Stimulated activated CD8-positive, alpha-beta memory T cell treated with anti-CD3 and anti-CD28 coated beads, Interleukin-4, amount 100 ng/mL, for 1 hour (primary cell): ENCODE data around the gene SIL1.
"Not testable (repeated sequence)": the region's sequence is repeated elsewhere in the genome, so short reads cannot be mapped to it uniquely, and the experiment has no call there.

ENCODE experiments used
- DNase-seq, 2 donors: peaks; one replicate each; pipeline ENCODE4 v3.0.0-alpha.2; 2020; ENCODE audit warnings: low read depth in 2 of 2, low spot score in 1 of 2

The SIL1 gene

DNA sequence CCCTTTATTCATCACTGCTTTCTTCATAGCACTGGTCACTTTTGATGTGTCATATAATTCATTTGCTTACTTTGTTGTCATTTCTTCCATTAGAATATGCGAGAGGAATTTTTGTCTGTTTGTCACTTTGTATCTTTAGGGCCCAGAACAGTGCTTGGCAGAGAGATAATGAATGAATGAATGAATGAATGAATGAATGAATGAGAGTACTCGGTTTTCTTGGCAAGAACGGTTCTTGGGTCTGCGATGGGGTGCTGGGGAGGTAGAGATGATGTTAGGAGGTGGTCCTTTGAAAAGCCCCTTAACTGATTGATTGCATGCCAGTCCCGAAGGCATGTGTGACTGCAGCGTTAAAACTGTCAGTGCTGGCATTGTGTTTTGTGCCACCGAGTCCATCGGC, 270.6 kb downstream of the SIL1 start:
- no peak for DNase-seq

DNA sequence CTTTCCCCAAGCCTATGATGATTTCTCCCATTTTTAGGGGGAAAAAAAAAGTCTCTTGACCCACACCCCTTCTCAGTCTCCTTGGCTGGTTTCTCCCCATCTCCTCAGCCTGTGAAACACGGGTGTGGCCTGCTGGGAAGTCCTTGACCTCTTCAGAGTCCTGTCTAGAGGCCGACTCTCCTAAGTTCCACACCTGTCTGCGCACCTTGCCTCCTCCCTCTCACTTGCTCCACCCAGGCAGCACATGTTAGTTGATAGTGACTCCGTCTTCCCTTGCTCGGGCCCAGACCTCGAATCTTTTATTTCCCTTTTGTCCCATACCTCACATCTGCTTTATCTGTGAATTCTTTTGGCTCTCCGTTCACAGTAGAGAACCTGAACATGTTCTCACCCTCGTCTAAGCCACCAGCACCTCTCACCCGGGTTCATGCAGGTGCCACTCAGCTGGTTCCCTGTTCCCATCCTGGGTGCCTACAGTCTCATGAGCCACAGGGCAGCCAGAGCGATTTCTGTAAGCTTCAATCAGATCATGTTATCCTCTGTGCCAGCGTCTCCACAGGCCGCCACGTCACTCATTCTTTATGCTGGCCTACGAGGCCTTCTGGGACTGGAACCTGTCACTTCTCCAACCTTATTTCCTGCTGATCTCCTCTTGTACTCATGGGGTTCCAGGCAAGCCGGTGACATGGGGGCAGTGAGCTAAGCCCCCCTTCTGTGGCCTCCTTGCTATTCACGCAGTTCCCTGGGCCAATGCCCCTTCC, 271.3 kb downstream of the SIL1 start:
- DNase-seq, result no peak

DNA sequence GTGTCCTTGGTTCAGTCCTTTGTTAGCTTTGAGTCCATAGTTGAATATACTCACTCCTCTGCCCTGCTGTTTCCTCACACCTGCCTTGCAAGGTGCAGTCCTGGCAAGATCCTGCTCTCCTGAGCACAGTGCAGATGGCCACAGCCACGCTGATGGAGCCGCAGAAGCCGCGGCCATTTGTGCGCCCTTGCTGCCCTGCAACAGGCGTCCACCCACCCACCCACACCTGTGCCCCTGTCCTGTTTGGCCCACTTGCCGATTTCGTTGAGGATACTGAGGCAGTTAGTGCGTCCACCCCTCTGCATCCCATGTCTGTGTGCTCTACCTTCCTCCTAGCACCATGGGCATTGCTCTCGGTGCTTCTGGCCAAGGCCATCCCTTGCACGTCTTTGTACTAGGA, 271.9 kb downstream of the SIL1 start:
- no peak for DNase-seq

DNA sequence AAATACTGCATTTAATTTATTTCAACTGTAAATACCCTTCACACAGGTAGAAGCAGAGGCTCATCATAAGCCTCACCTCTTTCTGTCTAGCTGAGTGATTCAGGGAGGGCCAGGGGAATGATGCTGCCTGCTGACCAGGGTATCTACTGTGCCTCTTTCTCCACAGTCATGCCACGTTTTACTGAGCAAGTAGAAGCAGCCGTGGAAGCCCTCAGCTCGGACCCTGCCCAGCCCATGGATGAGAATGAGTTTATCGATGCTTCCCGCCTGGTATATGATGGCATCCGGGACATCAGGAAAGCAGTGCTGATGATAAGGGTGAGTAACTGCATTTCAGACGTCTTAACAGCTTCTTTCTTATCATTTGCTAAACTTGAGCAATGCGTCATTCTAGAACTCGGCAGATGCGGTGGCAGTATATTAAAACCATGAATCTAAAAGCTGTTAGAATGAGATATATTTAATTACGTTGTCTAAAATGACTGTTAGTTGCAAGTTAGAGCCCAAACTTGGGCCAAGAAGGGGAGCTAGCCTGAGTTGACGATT, 273.0 kb downstream of the SIL1 start:
- DNase-seq, result no peak

DNA sequence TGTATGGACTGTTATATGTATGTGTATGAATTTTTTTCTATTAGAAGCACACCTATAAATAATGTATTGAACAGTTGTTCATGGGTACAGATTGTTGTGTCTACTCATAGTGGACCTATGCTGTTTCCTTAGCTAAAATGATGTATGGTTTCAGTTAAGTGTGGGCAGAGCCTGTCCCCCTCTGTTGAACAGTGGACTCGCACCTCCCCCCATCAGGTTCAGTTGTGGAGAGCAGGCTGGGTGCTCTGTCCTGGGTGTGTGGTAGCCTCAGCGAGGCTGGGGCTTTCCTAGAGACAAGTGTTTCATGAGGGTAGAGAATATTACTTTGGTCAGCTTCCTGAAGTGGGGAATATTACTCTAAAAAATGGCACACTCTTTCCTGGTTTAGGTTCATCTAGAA, 275.7 kb downstream of the SIL1 start:
- no peak for DNase-seq

DNA sequence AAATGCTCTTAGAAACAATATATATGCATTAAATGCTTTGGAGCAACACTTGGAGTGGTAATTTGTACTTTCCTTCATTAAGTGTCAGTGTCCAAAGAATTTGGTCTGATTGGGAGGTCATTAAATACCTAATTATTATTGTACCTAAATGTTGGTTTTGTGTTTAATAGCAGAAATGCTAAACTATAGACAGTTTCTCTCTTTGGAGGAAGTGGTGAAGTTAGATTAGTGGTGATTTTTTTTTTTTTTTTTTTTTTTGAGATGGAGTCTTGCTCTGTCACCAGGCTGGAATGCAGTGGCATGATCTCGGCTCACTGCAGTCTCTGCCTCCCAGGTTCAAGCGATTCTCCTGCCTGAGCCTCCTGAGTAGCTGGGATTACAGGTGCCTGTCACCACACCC, 276.8 kb downstream of the SIL1 start:
- DNase-seq, result not testable (repeated sequence)

DNA sequence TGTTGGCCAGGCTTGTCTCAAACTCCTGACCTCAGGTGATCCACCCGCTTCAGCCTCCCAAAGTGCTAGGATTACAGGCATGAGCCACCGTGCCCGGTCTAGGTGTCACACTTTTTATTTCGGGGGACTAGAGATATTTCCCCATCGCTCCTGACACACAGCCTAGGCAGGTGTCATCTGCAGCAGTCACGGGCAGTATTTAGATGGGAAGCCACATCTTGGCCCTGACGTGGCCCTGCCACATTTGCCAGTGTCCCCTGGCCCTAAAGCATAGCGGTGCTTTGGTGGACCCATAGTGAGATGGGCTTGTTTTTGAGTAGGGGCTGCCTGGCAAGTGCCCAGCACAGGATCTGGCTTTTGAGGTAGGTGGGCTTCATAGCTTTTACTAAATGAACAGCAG, 278.0 kb downstream of the SIL1 start:
- DNase-seq, result no peak

DNA sequence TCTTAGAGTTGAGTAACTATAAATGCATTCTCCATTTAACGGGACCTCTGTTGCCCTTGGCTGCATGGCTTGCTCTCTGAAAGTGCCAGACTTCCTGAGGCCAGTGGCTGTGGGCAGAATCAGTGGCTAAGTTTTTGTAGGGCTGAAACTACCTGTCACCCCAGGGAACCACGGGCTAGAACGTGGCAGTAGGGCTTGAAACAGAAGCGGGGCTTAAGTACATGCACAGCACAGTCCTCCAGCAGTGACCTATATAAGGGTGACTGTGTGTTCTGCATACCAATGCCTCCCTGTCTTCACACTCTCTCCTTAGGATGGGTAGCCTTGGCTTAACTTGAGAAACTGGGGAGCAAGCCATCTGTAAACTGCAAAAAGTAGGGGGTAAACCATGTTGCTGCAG, 279.5 kb downstream of the SIL1 start:
- no peak for DNase-seq

DNA sequence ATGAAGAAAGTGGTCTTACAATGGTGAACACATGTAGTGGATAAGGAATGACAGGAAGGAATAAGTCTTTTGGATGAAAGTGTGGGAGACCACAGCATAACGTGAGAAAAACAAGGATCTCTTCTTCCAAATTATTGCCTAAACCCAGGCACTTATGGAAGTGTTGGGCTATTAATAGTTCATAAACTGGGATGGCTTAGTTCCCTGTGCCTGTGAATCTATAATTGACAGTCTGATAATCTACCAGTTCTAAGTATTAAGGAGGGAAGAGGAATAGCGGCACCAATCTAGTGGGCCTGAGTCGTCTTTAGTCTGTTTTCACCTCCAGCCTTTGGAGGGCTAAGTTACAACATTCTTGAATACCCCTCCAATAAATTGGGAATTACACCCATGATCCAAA, 283.8 kb downstream of the SIL1 start:
- no peak for DNase-seq

DNA sequence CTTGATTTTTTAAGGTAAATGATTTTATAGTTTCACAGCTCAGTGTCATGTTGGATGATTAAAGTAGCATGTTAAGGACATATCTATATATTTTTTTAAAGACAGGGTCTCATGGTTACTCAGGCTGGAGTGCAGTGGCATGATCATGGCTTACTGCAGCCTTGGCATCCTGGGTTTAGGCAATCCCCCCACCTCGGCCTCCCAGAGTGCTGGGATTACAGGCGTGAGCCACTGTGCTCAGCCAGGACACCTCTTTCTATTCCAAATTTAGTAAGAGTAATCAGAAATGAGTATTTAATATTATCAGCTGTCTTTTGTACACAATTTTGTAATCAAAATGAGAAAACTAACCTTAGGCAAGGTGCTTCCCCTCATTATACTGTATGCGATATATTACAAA, 284.4 kb downstream of the SIL1 start:
- DNase-seq, result no peak

DNA sequence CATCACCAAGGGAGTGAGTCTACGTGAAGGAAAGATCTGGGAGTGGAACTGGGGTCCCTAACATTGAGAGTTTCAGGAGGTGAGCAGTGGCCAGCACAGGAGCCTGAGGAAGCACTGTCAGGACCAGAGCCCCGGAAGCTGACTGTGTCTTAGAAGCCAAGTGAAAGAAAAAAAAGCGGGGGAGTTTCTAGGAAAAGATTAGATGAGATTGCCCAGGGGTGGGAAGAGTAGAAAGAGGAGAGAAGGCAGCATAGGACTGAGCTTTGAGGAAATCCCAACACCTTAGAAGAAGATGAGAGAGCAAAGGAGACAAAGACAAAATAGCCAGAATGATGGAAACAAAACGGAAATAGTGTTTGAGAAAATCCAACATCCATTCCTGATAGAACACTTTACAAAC, 286.1 kb downstream of the SIL1 start:
- no peak for DNase-seq

DNA sequence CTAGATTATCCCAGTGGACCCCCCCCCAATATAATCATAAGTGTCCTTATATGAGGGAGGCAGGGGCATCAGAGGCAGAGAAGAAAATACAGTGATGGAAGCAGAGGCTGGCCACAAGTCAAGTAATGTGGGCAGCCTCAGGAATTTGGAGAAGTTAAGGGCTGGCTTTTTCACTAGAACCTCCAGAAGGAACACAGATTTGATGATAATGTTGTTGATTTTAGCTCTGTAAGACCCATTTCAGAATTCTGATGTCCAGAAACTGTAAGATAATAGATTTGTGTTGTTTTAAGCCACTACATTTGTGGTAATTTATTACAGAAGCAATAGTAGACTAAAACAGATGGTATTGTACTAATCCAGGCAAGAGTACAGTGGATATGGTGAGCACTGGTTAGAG, 286.7 kb downstream of the SIL1 start:
- no peak for DNase-seq

DNA sequence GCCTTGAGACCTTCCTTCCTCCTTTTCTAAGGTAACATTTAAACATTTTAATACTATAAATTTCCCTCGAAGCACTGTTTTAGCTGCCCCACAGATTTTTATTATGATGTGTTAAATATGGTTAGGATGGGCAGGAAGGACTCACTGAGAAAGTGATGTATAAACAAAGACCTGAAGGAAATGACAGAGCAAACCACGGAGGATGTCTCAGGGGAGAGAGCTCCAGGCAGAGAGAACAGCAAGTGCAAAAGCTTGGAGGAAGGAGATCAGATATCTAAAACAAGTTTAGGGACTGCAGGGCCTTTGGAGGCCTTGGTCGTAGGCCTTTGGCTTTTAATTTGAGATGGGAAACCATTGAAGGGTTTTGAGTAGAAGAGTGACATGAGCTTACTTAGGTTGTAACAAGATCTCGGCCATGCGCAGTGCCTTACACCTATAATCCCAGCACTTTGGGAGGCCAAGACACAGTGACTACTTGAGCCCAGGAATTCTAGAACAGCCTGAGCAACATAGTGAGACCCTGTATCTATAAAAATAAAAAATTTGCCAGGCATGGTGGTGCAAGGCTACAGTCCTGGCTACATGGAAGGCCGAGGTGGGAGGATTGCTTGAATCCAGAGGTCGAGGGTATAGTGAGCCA, 287.5 kb downstream of the SIL1 start:
- DNase-seq, result no peak

DNA sequence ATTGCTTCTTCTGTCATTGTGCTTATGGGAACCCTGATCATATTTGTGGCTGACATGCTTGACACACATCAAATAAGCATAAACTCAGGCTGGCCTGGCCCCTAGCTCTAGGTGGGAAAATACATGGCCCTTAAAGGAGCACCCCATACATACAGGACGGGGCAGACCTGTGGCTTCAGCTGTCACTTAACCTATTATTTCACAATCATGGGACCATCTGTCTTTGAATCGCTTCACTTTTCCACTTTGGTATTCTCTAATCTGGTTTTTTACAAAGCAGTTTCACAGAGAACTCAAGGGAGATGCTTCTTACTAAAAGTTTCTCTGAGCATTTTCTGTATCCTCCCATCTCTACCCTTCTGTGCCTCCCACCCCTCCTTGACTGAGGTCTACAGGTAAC, 288.4 kb downstream of the SIL1 start:
- no peak for DNase-seq

DNA sequence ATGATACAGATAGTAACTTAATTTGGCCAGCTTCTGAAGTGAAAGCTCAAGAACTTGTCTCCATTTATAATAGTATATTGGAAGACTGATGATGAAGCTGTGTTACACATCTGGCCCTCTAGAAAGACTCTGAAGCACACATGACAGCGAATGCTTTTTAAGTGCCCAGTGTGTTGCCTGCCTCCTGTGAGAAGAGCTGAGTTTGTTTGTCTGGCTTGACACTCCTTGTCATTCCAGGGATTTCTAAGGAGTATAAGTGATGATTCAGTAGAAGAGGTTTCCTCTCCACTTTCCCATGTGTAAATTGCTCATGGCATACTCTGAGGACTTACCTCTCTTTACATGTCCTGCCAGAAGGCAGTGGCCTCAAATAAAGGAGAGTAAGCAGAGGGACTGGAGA, 292.6 kb downstream of the SIL1 start:
- DNase-seq, result no peak

DNA sequence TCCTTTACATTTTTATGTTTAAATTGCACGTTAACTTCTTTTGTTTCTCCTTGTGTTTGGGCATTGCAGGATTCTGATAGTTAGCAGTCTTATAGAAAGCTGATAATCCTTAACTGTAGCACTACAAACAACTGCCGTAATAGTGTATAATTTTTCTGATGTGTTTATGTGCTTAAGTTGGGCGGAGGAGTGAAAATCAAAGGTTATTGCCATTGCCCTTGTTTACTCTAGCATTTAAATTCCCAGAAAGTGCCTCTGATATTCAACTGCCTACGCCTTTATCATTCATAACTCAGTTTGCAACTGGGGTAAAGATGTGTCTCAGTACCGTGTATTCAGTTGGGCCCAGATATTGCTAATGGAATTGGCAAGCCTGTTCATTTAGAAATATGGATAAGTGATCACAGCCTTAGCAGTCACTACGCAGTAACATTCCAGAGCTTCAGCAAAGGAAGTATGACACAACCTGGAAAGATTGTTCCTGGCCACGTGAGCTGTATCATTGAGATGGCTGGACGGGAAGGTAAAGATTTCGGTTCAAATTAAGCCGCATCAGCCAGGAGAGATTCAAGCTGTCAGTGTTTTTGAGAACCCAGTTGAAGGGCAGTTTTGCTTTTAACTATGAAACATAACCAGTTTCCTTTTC, 294.9 kb downstream of the SIL1 start:
- DNase-seq, result no peak

DNA sequence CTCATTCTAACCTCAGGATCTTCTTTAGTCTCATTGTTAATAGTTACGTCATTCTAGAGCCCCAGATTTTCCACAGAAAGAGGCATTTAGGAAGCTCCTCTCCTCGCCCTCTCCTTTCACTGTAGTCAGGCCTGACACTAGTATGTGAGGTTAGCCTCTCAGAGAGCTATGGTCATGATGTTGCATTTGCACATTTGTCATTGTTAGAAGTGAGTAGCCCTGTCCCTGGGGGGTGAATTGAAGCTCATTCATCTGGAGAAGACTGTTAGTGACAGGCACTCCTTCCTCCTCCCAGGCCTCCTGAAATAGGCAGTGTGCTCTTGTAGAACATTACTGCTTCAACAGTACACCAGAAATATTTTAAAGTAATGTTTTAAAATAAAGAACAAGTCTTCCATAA, 296.5 kb downstream of the SIL1 start:
- no peak for DNase-seq

DNA sequence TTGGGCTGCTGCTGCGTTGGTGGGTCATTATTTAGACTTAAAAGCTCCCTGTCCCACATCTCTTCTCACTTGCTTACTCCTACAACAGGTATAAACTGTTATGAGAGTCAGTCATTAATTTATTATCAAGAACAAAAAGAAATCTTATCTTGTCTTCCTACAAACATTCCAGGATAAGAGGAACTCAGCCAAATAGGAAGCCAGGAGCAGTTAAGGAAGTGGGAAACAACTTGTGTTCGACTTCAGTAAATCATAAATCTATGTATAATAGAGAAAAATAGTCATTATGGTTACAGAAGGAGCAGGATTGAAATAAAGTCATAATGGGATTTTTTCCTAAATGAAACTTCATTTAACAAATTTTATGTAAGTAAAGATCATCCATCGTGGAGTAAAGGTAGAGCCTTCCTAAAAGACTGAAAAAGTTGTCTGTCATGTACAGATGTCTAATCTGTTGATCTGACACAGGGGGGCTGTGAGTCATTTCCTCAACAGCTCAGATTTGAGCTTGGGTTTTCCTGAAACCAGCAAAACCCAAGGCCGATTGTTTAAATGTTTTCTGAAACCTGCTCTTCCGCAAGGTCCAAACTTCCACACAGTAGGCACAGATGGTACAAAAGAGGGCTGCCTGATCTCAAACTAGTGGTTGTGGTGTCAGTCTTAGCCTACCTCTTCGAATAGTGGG, 297.7 kb downstream of the SIL1 start:
- no peak for DNase-seq

DNA sequence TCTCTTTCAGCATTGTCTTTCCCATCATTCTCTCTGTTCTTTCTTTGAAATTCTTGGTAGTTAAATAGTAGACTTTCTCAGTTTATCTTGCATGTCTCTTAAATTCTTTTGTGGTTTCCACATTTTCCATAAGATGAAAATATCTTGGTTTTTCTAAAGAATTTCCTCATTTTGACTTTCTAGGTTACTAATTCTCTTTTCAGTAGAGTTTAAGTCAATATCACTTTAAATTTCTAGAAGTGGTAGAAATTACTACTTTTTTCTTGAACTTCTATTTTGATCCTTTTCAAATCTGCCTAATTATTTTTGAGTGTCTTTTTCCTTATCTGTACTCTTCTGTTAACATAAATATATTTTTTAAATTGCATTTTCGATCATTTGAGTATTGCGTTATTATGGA, 299.4 kb downstream of the SIL1 start:
- DNase-seq, result no peak

DNA sequence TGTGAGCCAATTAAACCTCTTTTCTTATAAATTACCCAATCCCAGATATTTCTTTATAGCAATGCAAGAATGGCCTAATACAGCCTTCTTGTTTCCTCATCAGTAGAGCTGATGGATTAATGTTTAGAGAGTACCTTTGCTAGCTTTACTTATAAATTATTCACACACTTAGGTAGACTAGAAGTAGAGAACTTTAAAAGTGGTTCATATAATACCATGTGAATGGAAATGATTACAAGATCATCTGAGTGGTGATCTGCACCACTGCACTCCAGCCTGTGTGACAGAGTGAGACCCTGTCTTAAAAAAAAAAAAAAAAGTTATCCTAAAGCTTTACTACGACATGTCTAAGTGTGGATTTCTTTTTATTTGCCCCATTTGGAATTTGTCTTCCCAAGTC, 299.9 kb downstream of the SIL1 start:
- no peak for DNase-seq
